NOMO-1 (cell line): Measurements from ENCODE around the gene DIAPH2.
A peak's percentile ranks its signal among the peaks of the same experiment; 100 is the strongest.
"Not testable (repeated sequence)": the region's sequence is repeated elsewhere in the genome, so short reads cannot be mapped to it uniquely, and the experiment has no call there.

Experiments used
- DNase-seq, 2 experiments: peaks; one replicate each; lab custom pipeline; 2025; ENCODE audit not compliant: unreplicated experiment in 2 of 2; lab: John Stamatoyannopoulos, UW

The DIAPH2 gene

GRCh38 chrX:96714393-96714792 lies 29.8 kb downstream of the DIAPH2 start:
- DNase-seq, result not testable (repeated sequence)

- peak; percentile 29 to 72 for DNase-seq
These were observed 30.8 kb downstream of the DIAPH2 start for GRCh38 chrX:96715481-96715880.

GRCh38 chrX:96719161-96719875 lies 34.7 kb downstream of the DIAPH2 start:
- DNase-seq, result no peak

GRCh38 chrX:96721354-96721753 lies 36.7 kb downstream of the DIAPH2 start:
- DNase-seq, result no peak

- peak; percentile 52 to 81 for DNase-seq
These were observed 38.1 kb downstream of the DIAPH2 start for GRCh38 chrX:96722781-96723180.

GRCh38 chrX:96729053-96729452 lies 44.4 kb downstream of the DIAPH2 start:
- DNase-seq, result no peak

- DNase-seq, result no peak
These were observed 45.4 kb downstream of the DIAPH2 start for GRCh38 chrX:96729868-96730643.

GRCh38 chrX:96731000-96731399 lies 46.4 kb downstream of the DIAPH2 start:
- DNase-seq, result not testable (repeated sequence)

GRCh38 chrX:96743367-96744073 lies 58.9 kb downstream of the DIAPH2 start:
- no peak for DNase-seq

- DNase-seq, result no peak
These were observed 68.1 kb downstream of the DIAPH2 start for GRCh38 chrX:96752781-96753180.

- no peak for DNase-seq
These were observed 68.6 kb downstream of the DIAPH2 start for GRCh38 chrX:96753230-96753629.

- no peak for DNase-seq
These were observed 71.8 kb downstream of the DIAPH2 start for GRCh38 chrX:96756491-96756890.

GRCh38 chrX:96761566-96761965 lies 76.9 kb downstream of the DIAPH2 start:
- DNase-seq, result no peak

- no peak for DNase-seq
These were observed 79.0 kb downstream of the DIAPH2 start for GRCh38 chrX:96763608-96764007.

- no peak for DNase-seq
These were observed 80.2 kb downstream of the DIAPH2 start for GRCh38 chrX:96764864-96765263.

GRCh38 chrX:96770315-96770714 lies 85.7 kb downstream of the DIAPH2 start:
- DNase-seq, result peak in 1 of 2 experiments; percentile 2

GRCh38 chrX:96771486-96771885 lies 86.8 kb downstream of the DIAPH2 start:
- peak in 1 of 2 experiments; percentile 51 for DNase-seq

- no peak for DNase-seq
These were observed 89.5 kb downstream of the DIAPH2 start for GRCh38 chrX:96774116-96774515.

- DNase-seq, result no peak
These were observed 92.3 kb downstream of the DIAPH2 start for GRCh38 chrX:96776966-96777365.

- no peak for DNase-seq
These were observed 106.9 kb downstream of the DIAPH2 start for GRCh38 chrX:96791559-96791958.

GRCh38 chrX:96792047-96792446 lies 107.4 kb downstream of the DIAPH2 start:
- DNase-seq, result no peak
